ENCODE measurements around the gene KLK11.

DNA sequence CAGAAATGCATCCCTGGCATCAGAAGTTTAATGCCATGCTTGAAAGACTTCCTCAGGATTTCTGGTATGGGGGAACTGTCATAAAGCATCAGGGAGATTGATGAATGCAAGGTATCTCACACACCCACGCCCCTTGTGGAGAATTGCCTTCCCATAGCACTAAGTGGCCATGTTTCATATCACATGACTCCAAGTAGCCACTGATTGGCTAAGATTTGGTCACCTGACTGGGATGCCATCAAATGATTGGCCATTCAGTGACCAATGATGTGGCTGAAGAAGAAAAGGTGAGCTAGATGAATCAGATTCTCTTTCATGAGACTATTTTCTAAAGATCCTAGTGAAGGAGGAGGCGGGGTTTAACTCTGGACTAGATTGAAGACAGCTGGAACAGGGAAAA lies 32.3 kb downstream of the KLK11 start:
- TF ChIP-seq POLR2AphosphoS5 (IDR thresholded peaks at IDR 0.05; ENCODE audit: insufficient read depth, low read depth, low read length): no peak
- TF ChIP-seq, protein P1, sequence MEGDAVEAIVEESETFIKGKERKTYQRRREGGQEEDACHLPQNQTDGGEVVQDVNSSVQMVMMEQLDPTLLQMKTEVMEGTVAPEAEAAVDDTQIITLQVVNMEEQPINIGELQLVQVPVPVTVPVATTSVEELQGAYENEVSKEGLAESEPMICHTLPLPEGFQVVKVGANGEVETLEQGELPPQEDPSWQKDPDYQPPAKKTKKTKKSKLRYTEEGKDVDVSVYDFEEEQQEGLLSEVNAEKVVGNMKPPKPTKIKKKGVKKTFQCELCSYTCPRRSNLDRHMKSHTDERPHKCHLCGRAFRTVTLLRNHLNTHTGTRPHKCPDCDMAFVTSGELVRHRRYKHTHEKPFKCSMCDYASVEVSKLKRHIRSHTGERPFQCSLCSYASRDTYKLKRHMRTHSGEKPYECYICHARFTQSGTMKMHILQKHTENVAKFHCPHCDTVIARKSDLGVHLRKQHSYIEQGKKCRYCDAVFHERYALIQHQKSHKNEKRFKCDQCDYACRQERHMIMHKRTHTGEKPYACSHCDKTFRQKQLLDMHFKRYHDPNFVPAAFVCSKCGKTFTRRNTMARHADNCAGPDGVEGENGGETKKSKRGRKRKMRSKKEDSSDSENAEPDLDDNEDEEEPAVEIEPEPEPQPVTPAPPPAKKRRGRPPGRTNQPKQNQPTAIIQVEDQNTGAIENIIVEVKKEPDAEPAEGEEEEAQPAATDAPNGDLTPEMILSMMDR (IDR thresholded peaks at IDR 0.05; ENCODE audit: extremely low read depth in 1 of 2, insufficient read depth in 1 of 2, low read depth in 1 of 2, low read length in 2 of 2): no peak
- no peak for TF ChIP-seq POLR2A (IDR thresholded peaks at IDR 0.05; ENCODE audit: low read depth, low read length)
- no peak for TF ChIP-seq EZH2 (IDR thresholded peaks at IDR 0.05; ENCODE audit: borderline replicate concordance, low read depth, low read length, severe bottlenecking)
- no peak for TF ChIP-seq MAX (IDR thresholded peaks at IDR 0.05; ENCODE audit: insufficient read depth, insufficient read length)
